HG03521 (cell line): ENCODE results near the gene SASH1.

Experiments
- ATAC-seq: cut with Tn5 transposase; IDR thresholded peaks from one replicate; pipeline ENCODE4 v1.9.1; 2021; ENCODE audit warnings: mild to moderate bottlenecking, moderate library complexity; ENCODE audit not compliant: unreplicated experiment

SASH1 gene

DNA sequence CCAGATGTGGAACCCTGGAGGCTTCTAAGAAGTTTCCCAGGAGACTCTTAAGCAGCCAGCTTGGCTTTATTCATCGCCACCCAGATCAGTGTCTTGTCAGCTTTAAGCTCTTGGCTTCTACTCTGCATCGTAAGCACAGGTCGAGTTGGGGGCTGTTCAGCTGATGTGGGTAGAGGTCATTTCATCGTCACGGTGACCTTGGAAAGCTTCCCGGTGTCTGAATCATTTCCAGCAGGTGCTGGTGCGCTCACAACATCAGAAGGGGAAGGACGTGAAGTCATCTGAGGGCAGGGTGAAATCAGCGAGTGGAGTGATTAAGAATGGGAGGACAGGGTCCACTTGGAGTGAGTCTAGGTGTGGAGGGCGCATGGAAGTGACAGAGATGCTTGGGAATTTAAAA lies 112.6 kb downstream of the SASH1 start:
- no peak for ATAC-seq

DNA sequence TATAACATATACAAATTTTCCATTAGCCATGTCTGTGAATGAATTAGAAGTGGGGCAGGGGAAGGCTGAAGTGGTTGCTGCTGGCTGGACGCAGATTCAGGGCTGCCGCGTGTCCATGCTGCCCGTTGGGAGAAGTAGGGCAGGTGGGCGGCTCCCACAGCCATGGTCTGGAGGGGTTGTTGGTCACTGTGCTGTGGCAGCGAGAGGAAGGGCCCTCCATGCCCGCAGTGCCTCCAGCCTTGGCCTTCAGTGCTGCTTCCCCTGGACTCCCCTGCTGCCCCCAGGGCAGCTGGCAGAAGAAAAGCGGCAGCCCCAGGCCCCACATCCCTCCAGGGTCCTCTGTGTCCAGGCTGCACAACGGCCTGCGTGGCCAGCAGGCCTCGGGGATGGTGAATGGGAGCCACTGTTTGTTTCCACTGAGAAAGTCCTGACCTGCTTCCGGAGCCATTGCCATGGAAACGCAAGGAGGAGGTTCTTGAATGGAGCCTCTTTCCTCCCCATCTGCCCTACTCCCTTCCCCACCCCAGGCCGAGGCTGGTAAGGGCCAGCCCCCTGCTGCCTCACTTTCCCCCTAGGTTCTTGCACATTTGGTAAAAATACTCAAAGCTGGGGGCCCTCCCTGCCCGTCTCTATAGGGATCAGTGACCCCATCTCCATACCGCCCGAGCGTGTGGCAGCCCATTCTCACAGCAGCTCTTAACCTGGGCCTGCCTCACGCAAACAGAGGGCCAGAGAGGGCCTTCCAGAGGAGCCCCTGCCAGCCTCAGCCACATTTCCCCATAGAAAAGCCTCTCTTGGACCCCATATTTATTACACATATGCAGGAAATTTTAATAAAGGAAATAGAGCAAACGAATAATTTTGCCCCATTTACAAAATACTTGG lies 113.3 kb downstream of the SASH1 start:
- ATAC-seq, result no peak

DNA sequence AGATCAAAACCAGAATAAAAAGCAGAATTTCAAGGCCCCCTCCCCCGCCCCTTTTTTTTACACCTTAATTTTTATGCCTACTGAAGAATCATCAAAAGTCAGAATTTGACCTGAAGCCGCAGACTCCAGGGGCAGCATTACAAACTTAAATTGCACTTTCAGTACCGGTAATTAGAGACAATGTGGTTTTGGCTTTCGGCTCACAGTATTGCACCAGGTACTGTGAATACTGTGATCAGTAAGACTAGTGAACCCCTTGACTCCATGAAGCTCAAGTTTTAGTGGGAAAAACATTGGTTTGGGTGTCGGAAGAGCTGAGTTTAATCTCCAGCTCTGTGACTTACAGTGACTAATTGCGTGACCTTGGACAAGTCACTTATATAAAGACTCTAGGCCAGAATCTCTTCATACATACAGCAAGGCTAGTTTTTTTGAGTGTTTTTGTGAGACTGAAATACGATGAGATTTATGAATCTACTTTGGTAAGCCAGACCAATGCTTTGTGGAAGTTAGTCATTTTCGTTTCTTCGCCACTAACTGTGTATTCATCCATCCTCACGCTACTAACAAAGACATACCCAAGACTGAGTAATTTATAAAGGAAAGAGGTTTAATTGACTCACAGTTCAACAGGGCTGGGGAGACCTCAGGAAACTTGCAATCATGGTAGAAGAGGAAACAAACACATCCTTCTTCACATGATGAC lies 114.7 kb downstream of the SASH1 start:
- no peak for ATAC-seq

DNA sequence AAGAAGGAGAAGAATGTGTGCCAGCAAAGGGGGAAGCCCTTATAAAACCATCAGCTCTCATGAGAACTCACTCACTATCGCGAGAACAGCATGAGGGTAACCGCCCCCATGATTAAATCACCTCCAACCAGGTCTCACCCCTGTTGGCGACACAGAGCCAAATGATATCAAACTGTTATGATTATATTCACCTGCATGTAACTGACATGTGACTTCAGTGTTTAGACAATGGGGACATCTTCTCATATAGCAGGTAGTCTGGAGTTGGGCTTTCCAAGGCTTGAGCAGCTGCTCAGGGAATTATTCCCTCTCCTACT lies 115.2 kb downstream of the SASH1 start:
- no peak for ATAC-seq

DNA sequence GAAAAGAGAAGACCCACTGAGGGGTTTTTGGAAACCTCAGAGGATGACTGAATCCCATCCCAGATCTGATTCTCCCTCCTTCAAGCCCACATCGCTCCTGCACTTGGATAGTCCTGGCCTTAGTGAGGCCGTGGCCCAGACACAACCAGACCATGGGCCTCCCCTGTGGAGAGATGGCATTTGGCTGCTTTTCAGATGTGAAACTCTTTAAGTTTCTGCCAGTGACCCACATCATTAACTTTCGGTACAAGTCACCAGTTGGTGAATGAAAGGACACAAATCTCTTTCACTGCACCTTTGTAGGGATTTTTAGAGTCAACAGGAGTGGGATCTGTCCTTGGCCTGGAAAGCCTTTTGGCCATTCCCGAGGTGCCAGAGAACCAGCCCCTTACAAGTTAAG lies 116.6 kb downstream of the SASH1 start:
- ATAC-seq, result no peak

DNA sequence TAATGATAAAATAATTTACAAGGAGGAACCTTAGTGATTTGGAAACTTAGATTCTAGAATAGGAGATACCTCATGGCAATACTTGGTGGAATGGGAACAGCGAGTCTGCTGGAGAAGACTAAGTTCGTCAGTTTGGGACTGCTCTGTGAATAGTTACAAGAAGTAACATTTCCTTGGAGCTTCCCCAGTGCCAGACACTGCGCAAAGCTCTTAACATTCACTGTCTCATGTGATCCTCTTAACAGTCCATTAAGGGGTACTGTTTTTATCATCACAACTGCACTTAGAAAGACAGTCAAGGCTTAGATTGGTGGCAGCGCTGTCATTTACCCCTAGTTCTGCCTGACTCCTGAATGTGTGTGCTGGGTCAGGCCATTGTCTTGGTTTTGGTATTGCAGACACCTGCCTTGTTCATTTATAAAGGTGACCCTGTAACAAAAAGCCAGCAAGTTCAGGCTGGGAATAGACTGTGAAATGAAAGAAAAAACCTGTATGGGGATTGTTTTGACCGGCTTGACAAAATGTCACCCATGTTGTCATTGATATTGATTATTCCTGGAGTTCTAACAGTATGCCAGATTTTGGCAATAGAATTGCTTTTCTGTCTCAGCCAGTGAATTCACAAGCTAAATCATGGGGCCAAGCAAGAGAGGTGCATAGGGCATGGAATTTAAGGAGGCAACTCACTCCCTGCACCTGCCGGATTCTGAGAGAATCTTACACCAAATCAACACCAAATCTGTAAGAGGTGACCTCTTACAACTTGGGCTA lies 118.4 kb downstream of the SASH1 start:
- ATAC-seq, result no peak

DNA sequence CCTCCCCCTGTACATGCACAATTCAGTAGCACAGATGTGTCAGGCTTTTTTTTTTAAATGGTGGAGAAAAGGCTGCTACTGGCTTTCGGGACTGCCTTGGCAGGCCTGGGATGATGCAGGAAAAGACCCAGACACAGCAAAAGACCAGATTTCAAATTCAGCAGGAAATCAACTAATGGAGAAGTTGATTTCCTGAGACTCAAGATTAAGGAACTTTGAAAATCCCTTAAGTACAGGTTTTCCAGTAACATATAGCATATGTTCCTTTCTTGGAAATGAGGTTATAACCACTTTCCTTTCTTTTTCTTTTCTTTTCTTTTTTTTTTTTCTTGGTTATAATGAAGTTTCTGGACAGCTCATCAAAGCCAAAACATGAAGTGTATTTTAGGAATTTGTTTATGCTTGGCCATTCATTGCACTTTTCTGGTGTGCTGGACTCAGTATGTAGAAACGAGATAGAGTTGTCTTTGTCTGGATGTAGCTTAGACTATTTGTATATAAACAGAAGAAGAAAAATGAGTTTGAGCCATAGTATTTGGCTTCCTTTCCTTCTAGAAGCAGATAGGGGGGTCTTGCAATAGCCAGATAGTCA lies 119.4 kb downstream of the SASH1 start:
- no peak for ATAC-seq

DNA sequence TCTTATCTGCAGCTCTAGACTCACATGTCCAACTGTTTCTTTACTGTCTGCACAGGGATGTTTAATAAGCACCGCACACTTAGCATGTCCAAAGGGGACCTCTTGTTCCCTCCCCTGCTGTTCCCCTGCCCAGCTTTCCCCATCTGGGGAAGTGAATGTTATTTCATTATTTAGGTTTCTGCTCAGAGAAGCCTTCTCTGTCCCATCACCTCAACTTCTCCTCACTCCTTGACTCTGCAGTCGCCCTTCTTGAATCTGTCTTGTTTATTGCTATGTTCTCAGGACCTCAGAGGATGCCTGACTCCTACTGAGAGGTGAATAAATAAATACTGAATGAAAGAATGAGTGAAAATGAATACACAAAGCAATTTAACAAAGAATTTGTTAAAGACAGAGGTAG lies 121.0 kb downstream of the SASH1 start:
- no peak for ATAC-seq

DNA sequence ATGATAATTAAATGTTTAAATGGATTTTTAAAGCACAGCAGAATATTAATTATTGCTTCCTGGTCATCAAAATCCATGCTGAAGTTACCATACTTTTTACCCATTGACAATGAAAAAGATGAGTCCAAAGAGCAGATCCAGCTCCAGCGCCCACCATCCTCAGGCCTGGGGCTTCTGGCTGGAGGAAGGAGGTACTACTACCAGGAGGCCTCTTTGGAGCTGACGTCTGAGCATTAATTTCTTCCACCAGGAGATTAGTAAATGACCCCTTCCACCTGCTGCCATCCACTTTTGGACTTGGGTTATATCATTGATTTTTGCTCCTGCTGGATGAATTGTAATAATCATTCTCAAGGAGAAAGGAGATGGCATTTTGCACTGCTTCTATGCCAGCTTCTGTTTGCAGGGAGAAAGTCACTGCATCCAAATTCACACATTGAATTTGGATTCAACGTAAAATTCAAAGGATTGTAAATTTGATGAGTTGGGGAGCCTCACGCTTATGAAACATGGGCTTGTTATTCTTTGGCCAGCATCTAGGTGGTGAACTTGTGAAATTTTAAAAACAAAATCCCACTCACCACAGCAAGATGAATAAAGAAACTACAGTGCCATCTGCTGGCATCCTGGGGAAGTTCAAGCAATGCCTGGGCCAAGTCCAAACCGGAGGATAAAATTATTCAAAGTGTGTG lies 121.8 kb downstream of the SASH1 start:
- ATAC-seq, result peak; percentile 82

DNA sequence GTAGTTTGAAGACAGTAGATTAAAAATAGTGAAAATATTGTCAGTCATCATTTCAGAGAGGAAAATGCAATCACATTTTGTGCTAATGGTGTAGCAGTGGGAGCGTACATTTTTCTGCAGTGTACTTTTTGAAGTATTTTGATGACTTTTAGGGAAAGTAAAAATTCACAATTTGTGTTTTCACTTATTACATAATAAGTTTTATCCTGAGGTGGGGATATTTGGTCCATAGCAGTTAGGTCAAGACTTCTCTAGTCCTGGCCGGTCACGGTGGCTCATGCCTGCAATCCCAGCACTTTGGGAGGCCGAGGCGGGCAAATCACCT lies 122.3 kb downstream of the SASH1 start:
- no peak for ATAC-seq

DNA sequence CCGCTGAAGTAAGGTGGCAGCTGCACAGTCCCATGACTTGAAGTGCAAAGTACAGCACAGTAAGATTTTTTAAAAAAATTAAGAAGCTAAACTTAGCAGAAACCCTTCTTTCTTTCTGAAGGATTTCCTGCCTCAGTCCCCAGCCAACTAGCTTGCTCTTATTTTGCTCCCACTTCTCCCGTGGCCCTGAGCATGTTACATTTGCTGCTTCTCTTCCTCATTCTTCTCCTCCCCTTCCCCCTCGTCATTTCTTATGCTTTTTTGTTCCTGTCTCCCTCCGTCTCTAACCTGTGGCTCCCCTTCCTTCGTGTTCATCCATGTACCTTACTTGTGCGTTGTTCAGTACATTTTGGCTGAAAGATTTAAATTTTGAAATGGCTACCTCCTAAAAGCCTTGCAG lies 123.0 kb downstream of the SASH1 start:
- no peak for ATAC-seq

DNA sequence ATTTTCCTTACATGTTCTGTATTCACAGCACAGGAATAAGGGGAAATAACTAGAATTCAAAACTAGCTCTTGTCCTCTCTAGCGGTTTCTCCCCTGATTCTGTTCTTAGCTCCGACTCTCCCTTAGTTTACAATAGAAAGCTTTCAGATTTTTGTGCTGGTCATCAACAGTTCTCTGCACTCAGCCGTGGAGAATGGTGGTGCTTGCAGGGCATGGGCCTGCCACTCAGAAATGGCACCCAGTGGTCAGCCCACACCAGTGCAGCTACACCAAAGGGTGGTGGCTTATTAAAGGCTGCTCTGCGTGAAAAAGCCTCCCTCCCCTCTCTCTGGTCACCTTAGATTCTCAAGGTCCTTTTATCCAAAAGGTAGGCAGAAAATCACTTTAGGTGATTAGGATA lies 123.5 kb downstream of the SASH1 start:
- ATAC-seq, result no peak

DNA sequence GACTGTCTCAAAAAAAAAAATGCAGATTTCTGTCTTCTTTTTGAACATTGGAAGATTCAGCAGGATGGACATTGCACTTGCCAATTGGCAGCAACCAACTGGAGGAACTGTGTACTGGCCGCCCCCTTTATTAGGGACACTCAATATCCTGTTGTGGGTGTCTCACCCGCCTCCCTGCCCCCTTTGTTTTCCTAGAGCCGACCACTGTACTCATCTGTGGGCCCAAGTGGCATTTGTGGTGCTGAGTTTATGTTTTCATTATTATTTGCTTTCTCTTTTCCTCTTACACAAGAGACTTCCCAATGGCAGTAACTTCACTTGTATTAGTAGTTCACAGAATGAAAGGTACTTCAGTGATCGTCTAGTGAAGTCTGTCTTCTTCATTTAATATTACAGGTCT lies 125.3 kb downstream of the SASH1 start:
- no peak for ATAC-seq

DNA sequence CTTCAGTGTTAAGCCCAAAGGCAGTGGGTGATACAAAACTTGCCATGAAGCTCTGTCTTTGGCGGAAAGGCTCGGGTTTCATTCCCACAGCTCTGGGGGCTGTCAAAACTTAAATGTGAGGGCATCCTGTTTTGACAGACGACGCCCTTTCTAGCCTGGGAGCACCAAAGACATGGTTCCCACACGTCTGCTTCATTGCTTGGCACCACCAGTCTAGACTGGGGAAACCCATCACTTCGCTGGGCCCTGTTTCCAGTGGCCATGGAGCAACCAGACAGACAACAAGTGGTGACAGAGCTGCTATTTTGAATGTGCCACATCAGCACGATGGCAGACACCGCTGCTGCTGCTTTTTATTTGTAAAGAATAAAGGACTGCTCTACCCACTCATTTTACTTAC lies 127.5 kb downstream of the SASH1 start:
- ATAC-seq, result no peak

DNA sequence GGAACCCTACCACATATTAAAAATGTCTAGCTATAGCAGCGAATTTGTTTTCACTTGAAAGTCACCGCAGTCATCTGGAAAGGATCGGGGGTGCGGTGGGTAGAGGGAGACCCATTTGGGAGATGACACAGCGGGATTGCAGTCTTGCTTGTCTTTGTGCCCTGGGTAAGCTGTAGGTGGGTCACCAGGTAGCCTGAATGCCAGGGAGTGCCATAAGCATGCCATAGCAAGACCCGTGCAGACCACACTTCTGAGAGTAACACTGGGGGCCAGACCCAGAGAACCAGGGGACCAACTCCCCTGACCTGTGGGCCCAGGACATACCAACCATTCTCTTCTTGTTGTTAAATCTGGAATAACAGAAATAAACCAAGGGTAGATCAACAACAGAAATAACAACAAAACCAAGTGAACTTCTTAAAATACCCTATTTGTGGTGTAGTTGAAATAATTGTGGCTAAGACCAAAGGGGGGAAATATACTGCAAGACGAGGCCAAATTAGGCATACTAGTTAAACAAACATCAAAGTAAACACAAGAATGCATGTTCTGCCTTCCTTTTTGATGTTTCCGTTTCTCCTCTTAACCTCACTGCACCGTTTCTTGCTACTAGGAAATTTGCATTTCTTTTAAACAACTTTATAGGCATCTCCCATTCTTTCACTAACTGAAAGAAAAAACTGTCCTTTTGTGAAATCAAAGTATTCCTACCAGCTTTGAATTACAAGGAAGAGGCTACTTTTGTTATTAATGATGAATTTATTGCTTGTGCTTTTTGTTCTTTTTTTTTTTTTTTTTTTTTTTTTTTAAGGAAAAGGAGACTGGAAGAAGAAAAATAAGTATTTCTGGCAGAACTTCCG lies 128.2 kb downstream of the SASH1 start:
- ATAC-seq, result no peak

DNA sequence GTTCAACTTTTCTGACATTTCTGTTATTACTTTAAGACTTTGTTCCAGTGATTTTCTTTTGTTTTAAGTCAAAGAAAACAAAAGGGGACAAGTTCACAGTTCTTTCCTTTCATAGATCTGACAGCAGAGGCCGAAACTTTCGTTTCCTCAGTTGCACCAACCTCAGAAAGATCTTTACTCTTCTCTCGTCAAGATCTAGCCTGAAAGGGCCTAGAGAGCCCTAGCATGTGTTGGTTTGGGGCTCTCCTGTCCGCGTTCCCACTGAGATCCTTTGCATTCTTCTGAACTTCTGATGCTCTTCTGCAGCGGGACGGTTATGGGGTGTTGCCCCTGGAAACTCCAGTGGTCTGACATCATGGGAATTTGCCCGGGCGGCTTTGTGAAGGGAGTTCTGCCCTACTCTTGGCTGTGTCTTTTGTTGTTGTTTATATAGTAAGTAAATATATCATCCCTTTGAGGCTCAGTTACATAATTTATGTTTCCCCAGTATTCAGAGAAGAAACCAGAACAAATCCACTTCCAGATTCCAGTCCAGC lies 129.1 kb downstream of the SASH1 start:
- no peak for ATAC-seq

DNA sequence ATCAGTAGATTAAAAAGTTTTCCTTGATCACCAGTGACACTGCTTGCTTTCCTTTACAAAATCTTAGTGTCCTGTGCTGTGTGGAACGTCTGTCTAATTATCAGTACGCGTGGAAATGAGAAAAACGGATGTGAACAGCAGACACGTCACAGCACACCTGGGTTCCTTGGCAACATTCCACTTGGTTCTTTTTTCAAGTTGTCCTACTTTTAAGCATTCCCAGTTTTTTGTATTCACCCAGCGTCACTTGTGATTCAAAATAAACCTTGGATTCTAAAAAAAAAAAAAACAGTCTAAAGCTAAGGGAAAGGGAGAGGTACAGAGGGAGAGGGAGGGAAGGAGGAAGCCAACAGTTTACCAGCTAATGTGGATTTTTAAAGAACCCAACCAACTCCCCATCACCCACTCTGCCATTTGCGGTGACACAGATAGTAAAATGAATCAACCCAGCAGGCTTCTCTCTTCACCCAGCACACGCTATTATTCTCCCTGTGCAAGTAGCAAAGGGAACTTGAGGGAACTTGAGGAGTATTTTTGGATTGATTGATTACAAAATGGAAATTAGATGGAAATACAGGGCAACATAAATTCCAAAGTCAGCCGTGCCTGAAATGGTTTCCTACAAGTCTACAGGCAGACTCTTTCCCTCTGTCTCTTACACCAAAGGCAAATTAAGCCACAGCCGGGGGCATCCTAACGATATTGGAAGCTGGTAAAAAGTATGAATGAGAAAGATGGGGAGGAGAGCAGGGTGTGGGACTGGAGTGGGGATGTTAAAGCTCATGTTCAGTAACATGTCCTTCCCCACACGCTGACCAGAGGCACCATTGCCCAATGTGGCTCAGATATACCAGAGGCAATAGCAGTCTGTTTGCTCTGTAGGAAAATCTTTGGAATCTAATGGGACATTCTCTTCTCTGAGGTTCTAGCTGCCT lies 129.8 kb downstream of the SASH1 start:
- ATAC-seq, result no peak

DNA sequence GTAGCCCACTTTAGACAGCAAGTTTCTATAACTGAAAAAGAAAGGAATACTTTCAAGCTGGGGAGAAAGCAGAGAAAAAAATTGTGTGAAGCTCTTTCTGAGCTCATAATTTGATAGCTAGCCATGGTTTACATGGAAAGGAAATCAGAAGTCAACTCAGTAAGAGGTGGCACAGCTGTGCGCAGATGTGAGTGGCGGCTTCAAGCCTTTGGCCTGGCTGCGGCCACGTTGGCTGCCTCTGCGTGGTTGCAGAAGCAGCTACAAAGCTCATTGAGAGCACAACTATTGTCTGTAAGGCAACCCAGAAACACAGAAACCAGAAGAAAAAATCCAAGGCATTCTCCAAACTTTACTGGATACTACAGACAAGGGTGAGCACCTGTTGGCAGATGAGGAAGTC lies 136.9 kb downstream of the SASH1 start:
- ATAC-seq, result no peak

DNA sequence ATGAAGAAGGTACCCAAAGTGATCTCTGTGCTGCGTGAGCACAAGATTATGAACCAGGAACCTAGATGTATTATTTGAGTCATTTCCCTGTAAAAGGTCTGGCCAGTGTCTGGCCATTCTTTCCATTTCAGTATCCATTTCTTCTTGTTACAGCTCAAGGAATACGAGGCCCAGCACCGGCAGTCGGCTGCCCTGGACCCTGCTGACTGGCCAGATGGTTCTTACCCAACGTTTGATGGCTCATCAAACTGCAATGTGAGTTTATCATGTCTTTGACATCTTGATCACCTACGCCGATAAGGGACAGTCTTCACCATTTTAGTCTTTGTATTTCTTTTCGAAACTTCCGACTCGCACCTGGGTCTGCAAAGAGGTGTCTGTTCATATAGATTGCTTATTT lies 144.8 kb downstream of the SASH1 start:
- no peak for ATAC-seq
